ENCODE data around the gene LCE5A.
"Not testable (repeated sequence)": the region's sequence is repeated elsewhere in the genome, so short reads cannot be mapped to it uniquely, and the experiment has no call there.

The LCE5A gene, protein sequence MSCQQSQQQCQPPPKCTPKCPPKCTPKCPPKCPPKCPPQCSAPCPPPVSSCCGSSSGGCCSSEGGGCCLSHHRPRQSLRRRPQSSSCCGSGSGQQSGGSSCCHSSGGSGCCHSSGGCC

DNA sequence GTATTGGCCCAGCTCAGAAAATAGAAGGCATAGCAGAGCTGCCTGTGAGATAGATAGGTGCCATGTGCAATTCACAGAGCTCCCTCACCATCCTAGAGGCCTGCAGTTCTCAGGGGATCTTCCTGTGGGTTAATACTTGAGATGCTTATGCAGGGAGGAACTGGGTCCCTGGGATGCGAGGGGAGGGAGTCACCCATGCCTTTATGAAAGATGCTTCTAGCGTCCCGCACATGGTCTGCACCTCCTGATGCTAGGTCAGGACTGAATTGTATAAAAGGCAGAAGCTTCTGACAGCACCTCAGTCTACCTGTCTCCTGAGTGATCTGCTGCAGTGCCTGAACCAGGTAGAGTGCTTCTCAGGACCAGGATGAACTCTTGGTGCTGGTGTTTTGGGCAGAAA lies at the start of gene LCE5A:
LCE5A (plus strand) TSS at position 301 of the 400 bp plus-strand sequence. CDS start 732 bp downstream, outside the sequence.
- no peak for DNase-seq (ENCODE audit: low read depth in 2 of 2)

DNA sequence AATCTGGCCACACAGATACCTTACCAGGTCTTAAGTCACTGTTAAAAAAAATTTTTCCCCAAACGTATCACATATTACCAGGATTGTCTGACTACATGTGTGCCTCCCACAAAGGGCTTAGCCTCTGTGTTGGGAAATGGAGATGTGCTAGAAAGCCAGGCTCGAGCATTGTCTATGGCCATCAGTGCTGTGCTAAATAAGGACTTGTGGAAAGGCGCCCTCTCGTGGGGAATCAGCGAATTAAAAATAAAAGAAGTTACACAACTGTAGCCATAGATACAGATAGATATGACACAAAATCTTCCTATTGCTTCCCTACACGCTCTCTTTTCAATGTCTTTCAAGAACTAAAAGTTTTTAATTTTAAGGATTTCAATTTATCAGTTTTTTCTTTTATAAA lies 49.1 kb upstream of the LCE5A start:
- DNase-seq (ENCODE audit: low read depth in 2 of 2): peak; percentile 11 to 29

DNA sequence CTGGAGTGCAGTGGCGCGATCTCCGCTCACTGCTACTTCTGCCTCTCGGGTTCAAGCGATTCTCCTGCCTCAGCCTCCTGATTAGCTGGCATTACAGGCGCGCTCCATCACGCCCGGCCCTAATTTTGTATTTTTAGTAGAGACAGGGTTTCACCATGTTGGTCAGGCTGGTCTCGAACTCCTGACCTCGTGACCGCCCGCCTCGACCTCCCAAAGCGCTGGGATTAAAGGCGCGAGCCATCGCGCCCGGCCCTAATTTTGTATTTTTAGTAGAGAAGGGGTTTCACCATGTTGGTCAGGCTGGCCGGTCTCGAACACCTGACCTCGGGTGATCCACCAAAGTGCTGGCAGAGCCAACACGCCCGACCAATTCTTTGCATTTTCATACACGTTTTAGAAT lies 48.0 kb upstream of the LCE5A start:
- no peak for DNase-seq (ENCODE audit: low read depth in 2 of 2)

DNA sequence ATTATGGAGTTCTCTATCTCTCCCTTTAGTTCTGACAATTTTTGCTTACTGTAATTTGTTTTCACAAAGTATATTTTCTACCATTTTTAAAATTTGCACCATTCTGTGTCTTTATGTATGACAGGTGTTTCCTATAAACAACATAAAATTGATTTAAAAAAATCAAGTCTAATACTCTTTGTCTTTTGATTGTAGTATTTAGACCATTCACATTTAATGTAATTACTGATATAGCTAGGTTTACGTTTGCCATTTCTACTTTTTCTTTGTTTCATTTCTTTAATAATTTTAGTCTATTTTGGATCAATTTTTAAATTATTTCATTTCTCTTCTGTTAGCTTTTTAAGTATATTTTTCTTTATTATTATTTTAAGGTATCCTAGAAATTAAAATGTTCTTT lies 44.4 kb upstream of the LCE5A start:
- no peak for DNase-seq (ENCODE audit: low read depth in 2 of 2)

DNA sequence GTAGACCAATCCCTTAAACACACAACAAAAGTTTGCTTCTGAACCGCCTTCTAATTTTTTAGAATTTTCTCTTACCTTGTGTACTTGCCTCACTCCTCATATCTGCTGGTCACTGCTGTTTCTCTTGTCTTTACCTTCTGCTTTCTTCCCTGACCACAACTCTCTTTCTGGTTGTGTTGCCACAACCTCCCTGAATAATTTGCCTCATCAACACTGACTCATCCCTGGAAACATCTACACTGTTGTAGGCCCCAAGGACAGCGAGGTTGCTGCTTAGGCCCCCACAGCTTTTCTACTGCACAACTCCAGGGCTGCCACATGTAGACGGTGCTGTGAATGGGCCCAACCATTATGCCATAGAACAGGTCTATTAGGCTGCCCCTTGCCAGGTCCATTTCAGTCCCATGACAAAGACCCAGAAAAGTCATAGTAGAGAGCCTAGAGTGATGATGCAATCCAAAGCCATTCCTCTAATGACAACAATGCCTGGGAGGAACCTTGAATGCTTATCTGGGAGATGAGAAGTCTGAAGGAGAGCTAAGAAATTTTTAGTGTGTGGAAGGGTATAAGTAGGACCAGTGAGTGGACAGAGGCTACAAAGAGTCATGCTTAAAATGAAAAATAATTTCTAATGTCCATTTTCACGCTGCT lies 36.6 kb upstream of the LCE5A start:
- no peak for DNase-seq (ENCODE audit: low read depth in 2 of 2)

DNA sequence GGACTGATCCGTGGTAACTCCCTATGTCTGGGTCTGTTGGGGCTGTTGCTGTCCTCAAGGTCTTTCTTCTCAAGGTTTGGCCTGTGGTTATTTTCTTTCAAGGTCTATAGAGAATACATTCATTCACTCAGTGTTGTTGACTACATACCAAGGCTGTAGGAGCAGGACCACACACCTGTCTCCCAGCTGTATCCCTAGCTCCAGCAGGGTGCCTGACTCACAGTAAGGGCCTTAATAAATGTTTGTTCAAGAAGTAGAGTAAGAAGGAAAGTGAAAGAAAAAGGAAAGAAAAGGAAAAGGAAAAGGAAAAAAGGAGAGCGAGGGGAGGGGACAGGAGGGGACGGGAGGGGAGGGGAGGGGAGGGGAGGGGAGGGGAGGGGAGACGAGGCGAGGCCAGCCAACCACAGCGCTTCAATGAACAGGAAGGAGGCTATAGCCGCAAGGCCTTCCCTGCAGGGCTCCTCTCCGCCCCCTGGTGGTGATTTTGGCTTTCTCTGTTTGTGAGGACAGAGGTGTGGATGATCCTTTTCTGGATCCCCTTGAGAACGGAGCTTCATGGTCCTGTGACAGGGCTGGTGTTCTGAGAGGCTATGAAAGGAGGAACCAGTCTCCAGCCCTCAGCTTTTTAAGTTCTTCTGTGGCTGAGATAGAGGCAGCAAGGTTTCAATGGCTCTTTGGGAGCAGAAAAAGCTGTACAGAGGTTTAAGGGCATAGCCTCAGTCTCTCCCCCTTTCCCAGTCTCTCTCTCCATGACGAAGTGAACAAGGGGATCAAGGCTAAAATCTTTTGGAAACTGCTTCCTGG lies 30.6 kb upstream of the LCE5A start:
- DNase-seq (ENCODE audit: low read depth in 2 of 2): peak; percentile 49 to 62

DNA sequence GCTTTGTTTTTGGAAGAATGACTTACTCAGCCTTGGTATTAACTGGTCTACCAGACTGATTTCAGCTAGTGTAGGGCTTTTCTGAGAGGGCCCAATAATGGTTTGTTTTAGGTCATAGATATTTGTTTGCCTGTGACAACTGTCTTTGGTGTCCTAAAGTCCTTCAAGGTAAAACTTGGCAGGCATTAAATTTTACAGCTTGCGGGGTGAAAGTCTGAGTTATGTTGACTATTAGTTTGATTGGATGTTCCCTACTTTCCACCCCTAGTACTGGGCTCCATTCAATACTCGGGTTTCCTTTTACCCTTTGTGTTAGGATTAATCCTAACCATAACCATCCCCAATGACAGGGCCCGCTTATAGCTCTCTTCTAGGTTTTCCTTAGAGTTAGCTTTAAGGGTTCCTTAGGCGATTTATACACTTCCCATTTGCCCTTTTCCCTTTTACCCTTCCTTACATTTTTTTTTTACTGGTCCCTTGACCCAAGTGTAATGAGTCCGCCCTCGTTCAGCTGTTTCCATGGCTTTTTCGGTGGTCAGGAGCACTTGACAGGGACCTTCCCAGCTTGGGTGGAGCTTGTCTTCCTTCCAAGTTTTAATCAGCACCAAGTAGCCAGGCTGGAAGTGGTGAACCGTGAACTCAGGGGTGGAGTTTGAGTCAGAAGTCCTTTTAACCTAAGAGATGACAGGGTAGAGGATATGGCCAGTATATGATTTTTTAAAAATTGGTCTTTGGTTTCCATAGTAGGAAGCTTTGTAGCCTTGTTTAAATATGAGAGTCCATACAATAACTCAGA lies 28.5 kb upstream of the LCE5A start:
- DNase-seq (ENCODE audit: low read depth in 2 of 2): no peak

DNA sequence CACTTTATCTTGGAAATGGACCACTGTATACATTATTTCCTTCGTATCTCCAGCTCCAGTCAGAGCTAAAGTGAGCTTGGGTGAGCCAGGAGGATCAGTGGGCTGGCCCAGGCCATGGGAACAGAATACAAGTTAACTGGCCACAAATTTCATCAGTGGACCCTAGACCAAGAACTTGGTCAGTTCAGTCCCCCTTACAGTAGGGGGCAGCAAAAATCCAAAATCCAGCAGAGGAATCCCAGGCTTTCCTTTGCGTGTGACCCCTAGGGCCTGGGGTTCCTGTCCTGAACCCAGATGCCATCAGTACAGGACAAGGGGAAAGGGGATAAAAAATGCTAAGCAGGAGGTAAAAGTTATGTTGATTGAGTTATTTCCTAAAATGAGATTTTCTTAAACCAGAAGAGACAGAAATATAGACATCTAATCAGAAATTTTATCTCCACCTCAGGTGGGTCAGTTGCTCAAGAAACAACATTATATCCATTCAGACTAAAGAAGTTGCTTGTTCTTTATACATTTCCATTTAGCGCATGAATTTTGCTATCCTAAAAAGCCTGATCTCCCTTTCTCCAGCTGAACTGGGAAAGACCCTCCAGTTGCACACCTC lies 24.1 kb upstream of the LCE5A start:
- no peak for DNase-seq (ENCODE audit: low read depth in 2 of 2)

DNA sequence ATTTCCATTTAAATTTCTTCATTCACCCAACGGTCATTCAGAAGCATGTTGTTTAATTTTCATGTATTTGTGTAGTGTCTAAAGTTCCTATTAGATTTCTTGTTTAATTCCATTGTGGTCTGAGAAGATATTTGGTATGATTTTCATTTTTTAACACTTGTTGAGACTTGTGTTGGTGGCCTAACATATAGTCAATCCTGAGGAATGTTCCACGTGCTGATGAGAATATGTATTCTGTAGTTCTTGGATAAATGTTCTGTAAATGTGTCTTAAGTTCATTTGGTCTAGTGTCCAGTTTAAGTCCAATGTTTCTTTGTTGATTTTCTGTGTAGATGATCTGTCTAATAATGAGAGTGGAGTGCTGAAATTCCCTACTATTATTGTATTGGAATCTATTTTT lies 22.7 kb upstream of the LCE5A start:
- no peak for DNase-seq (ENCODE audit: low read depth in 2 of 2)

DNA sequence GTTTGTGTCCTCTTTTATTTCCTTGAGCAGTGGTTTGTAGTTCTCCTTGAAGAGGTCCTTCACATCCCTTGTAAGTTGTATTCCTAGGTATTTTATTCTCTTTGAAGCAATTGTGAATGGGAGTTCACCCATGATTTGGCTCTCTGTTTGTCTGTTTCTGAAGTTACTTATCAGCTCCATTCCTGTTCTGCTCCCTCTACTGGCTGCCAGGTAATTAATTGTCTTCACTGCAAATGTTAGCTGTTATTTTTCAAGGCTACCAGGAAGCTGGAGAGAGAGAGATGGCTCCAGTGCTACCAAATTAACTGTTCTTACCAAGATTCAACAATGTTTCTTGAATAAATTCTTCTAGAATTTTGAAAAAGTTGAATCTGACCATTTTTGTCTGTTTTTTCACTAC lies 19.1 kb upstream of the LCE5A start:
- DNase-seq (ENCODE audit: low read depth in 2 of 2): not testable (repeated sequence)

DNA sequence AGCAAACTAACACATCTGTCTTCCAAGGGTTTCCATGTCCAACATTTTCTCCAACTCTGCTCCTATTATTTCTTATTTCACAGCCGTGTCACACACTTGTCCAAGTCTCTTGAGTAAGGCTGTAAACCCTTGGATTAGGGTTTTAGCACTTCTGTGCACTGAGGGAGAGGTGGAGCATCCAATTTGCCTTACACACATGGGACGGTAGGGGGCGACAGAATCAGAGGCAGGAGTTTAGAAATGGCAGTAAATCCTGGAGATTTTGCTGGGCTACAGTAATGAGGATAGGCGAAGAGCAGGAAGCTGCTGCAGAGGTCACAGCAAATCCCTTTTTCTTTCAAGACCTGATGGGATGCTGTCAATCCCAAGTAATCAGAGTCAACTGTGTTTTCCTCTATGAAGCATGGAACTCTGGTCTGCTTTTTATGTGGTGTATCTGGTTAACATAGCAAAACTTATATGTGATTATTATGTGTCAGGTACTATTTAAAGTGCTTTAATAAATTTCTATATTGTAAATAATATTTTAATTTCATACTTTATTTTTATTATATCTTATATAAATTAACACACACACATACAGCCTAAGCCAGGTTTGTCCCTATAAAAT lies 15.4 kb upstream of the LCE5A start:
- peak in 1 of 2 donors; percentile 8 for DNase-seq (ENCODE audit: low read depth in 2 of 2)

DNA sequence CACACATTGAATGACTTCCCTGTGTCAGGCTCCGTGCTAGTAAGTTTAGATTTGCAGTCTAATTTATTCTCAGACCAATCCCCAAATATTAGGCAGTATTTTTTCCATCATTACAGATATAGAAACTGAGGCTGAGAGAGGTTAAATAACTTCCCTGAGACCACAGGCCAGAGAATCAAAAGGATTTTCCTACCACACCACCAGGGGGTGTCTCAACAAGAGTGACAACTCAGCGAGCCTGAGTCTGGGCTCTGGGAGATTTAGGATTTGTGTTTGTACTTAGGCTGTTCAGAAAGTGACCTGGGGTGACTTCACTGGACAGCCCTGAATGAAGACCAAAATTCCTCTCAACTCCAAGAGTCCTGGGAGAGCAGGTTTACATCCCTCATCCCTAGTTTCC lies 13.3 kb upstream of the LCE5A start:
- DNase-seq (ENCODE audit: low read depth in 2 of 2): no peak

DNA sequence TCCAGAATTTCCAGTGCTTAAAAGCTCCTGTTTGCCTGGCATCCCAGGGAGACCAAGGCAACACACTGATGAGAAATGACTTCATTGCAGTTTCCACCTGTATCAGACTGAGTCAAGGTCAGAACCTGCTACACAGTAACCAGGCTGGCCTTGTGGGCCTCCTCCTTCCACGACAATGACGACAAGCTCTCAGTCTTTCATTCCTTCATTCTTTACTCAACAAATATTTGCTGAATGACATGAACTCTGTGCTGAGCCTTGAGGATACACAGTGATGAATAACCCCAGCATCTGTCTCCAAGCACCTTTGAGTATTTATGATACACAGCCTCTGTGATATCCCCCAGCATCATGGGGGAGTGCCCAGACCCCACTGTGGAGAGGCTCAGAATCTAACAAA lies 8.9 kb upstream of the LCE5A start:
- DNase-seq (ENCODE audit: low read depth in 2 of 2): no peak

DNA sequence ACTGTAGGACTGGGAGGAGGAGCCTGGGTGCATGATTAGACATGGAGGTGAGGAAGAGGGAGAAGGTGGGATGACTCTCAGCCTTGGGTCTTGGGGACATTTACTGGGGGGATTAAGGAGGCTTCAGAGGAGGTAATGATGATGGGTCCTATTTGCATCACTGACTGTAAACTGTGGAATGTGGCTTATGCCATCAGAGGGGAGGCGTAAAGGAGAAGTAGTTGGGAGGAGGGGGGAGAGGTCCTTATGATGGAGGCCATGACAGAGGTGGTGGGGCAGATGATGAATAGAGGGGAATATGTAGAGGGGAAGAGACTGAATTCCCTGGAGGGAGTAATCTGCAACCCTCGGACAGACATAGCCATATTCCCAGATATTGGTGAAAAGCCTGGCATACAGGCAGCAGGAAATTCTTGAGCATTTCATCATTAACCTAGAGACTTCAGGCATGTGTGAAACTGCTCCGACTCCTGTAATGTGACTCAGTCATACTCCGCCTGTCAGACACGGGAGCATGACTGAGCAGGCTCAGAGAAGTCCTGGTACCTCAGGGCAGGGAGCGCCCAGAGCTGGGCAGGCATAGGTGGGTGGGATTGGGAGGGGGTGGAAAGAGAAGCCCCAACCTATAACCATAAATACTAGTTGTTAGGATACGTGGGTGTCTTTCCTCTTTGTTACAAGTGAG lies 8.0 kb upstream of the LCE5A start:
- no peak for DNase-seq (ENCODE audit: low read depth in 2 of 2)

DNA sequence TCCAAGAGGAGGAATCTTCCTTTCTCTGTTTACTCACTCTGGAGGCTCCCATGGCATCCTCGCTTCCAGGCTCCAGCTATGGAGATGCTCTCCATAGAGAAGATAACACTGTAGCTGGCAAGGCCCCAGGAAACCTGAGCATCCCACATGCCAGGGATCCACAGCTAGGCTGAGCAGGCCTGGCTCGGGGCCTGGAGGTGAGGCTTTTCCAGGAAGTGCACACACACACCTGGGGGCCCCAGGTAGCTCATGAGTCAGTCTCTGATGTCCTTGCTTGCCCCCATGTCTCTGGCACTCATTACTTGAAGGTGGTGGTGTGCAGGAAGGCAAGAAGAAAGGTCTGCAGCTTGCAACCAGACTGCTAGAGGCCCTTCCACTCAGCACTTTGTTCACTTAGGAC lies 5.5 kb upstream of the LCE5A start:
- no peak for DNase-seq (ENCODE audit: low read depth in 2 of 2)

DNA sequence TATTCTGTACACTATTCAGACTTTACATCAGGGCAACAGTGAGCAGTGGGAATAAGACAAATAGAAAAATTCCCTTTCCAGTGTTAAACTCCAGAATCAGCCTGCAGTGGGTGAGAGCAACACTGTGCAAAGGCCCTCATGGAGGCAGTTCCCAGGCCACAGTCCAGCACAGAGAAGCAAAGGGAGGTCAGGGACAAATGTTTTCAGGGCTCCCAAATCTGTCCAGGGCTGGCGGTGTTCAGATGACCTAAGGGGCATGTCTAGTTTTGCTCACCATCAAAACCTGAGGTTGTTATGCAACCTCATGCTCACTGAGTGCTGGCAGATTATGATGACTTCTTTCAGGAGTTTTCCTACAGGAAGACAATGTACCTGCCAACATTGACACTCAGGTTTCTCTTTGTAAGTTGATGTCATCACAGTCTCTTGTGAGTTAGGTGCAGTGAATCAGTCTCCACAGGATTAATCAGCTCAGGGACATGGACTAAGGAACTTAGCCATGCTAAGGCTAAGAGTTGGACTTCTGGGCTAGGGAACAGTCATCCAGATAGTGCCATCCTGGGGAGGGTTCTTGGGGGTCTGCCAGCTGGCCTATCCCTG lies 3.6 kb upstream of the LCE5A start:
- no peak for DNase-seq (ENCODE audit: low read depth in 2 of 2)

DNA sequence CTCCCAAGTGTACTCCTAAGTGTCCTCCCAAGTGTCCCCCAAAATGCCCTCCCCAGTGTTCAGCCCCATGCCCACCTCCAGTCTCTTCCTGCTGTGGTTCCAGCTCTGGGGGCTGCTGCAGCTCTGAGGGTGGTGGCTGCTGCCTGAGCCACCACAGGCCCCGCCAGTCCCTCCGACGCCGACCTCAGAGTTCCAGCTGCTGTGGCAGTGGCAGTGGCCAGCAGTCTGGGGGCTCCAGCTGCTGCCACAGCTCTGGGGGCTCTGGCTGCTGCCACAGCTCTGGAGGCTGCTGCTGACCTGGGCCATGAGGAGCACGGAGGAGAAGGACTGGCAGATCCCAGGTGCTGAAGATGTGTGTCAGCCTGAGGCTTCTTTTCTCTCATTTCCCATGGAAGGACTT lies 993 bp downstream of the LCE5A start:
- no peak for DNase-seq (ENCODE audit: low read depth in 2 of 2)

DNA sequence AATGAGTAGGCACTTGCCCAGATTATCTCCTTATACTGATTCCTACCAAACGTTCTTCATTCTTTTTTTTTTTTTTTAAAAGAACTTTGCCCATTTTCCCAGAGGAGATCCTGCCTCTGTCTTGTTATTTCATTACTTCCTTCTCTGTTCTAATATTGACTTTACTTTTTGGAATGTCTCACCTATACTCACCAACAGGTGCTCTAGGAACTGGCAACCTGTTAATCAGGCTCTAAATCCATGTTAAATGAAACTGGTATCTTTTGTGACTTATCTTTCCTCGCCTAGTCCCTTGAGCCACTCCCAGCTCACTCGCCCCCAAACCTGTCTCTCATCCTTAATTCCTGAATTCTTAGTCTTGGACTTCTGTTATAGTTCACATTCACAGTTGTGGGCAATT lies 2.5 kb downstream of the LCE5A start:
- DNase-seq (ENCODE audit: low read depth in 2 of 2): no peak

DNA sequence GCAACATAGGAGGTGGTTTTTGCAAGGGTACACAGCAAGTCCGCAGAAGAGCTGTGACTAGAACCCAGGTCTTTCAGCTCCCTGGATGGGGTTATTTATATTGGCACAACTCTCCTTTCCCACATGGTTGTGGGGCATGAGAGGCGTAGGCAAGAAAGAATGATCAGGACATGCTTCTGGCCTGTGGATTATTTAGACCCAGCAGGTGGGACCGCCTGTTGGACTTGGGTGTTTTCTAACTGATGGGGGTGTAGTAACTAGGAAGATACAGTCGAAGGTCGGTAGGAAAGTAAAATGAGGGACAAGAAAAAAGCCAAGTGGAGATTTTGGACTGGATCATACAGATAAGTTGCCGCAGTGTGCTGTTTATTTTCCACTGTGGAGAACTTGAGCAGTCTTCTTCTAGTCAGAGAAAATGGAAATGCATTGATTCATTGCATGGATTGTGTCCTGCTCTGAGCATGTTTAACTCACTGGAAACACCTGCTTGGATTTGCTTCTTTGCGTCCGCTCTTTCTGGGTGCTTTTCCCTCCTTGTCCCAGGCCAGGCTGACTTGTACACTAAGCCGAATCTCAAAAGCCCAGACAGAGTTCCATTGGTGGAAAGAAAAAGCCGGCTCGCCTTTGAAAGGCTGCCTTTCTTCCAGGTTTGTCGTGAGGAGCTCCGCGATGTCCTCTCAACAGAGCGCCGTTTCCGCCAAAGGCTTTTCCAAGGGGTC lies 4.3 kb downstream of the LCE5A start:
- no peak for DNase-seq (ENCODE audit: low read depth in 2 of 2)

DNA sequence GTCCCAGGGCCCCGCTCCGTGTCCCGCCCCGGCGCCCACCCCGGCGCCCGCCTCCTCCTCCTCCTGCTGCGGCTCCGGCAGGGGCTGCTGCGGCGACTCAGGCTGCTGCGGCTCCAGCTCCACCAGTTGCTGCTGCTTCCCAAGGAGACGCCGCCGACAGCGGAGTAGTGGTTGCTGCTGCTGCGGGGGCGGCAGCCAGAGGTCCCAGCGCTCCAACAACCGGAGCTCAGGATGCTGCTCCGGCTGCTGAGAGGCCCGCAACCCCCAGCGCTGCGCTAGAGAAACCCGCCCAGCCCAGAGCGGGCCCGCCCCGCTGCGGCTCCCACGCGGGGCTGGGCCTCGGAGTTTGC lies 4.8 kb downstream of the LCE5A start:
- no peak for DNase-seq (ENCODE audit: low read depth in 2 of 2)

Measured in stimulated activated CD8-positive, alpha-beta memory T cell treated with anti-CD3 and anti-CD28 coated beads, Interleukin-2, amount 100 ng/mL, for 48 hours (primary cell).